Astrocyte (in vitro differentiated cells and primary cell): ENCODE measurements around the gene IQCH.

ENCODE experiments used
- EZH2 ChIP-seq: IDR thresholded peaks from 2 replicates; pipeline ENCODE4 v1.6.1; 2012; ENCODE audit warnings: mild to moderate bottlenecking, low read length, inconsistent platforms; ENCODE audit not compliant: insufficient read depth
- TF ChIP-seq, protein P1 (sequence below): IDR thresholded peaks from 2 replicates; pipeline ENCODE4 v1.5.1; 2011; ENCODE audit warnings: low read depth, mild to moderate bottlenecking, inconsistent platforms, low read length, moderate library complexity; ENCODE audit not compliant: insufficient read depth

DNA sequence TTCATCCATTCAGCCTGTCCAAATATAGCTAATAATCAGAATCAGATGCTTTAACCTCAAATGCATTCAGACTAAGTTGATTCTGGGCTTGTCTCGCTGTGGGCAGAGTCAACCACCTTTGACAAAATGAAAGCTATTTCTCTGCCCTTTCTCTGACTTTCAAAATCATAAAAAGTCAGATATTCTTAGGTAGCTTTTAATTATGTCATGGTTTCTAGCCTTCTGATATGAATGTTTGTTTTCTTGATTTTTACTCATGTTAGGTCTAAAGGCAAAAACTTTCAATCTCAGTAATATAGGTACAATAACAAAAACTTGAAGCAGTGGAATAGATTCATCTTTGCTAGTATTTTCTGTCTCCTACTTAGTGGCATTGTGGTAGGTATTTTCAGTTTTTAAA lies 241.0 kb downstream of the IQCH start:
- TF ChIP-seq, protein P1, sequence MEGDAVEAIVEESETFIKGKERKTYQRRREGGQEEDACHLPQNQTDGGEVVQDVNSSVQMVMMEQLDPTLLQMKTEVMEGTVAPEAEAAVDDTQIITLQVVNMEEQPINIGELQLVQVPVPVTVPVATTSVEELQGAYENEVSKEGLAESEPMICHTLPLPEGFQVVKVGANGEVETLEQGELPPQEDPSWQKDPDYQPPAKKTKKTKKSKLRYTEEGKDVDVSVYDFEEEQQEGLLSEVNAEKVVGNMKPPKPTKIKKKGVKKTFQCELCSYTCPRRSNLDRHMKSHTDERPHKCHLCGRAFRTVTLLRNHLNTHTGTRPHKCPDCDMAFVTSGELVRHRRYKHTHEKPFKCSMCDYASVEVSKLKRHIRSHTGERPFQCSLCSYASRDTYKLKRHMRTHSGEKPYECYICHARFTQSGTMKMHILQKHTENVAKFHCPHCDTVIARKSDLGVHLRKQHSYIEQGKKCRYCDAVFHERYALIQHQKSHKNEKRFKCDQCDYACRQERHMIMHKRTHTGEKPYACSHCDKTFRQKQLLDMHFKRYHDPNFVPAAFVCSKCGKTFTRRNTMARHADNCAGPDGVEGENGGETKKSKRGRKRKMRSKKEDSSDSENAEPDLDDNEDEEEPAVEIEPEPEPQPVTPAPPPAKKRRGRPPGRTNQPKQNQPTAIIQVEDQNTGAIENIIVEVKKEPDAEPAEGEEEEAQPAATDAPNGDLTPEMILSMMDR = no peak
- no peak for TF ChIP-seq EZH2
